K562 (cell line): ENCODE results near the gene HPSE2. TPM values are rescaled to one million over a fixed set of nuclear protein-coding genes. Genes with fewer than 3 reads are reported as not detected.

Experiments
- CHD4 ChIP-seq: fragments of 200-600 bp; sonication (generic); IDR thresholded peaks from 3 replicates; pipeline ENCODE4 v1.6.1; 2012; ENCODE audit warnings: low read depth, mild to moderate bottlenecking, mixed read lengths, low read length, inconsistent platforms; ENCODE audit not compliant: insufficient read depth, insufficient replicate concordance, poor library complexity, severe bottlenecking
- CSDE1 ChIP-seq, 2 experiments: fragments of 450-650 bp; IDR thresholded peaks; 2 replicates each; pipeline ENCODE4 v1.6.1; 2016; ENCODE audit warnings: mild to moderate bottlenecking in 1 of 2
- ESRRB ChIP-seq: fragments of 250-450 bp; sonication (Bioruptor Pico); IDR thresholded peaks from 2 replicates; pipeline ENCODE4 v1.5.0; 2020; ENCODE audit warnings: mild to moderate bottlenecking, moderate library complexity, borderline replicate concordance
- ETS2 ChIP-seq: IDR thresholded peaks from 2 replicates; pipeline ENCODE4 v1.6.1; 2016; ENCODE audit warnings: borderline replicate concordance, missing genetic modification characterization, mild to moderate bottlenecking, moderate library complexity, missing compliant biosample characterization; ENCODE audit not compliant: poor library complexity, severe bottlenecking
- ETV6 ChIP-seq, 3 experiments: fragments of 150-350 bp in 1 of 3; sonication (generic) in 1 of 3; formaldehyde crosslinking in 1 of 3; IDR thresholded peaks; 2 replicates each; pipeline versions ENCODE4 v1.6.1 to v1.8.0; 2014 to 2022; ENCODE audit warnings: borderline replicate concordance in 2 of 3, low read depth in 2 of 3, antibody characterized with exemption in 1 of 3, low read length in 1 of 3, mild to moderate bottlenecking in 1 of 3, missing genetic modification reagents in 1 of 3
- MAFF ChIP-seq: IDR thresholded peaks from 2 replicates; pipeline ENCODE4 v1.6.1; 2012; ENCODE audit warnings: low read length, improper control_type of control experiment
- PPARD ChIP-seq: fragments of 250-450 bp; sonication (Bioruptor Pico); IDR thresholded peaks from 2 replicates; pipeline ENCODE4 v1.8.0; 2022; ENCODE audit warnings: inconsistent platforms, mild to moderate bottlenecking, moderate library complexity
- PTBP1 ChIP-seq: fragments of 200-400 bp; formaldehyde crosslinking; IDR thresholded peaks from 2 replicates; pipeline ENCODE4 v1.6.1; 2017; ENCODE audit warnings: low read depth, low read length
- PTTG1 ChIP-seq: fragments of 450-650 bp; IDR thresholded peaks from 2 replicates; pipeline ENCODE4 v1.6.1; 2016; ENCODE audit warnings: low read depth, mild to moderate bottlenecking, missing genetic modification characterization, missing compliant biosample characterization
- RBM14 ChIP-seq: fragments of 200-400 bp; formaldehyde crosslinking; IDR thresholded peaks from 2 replicates; pipeline ENCODE4 v1.6.1; 2018; ENCODE audit warnings: low read depth, mild to moderate bottlenecking, low read length, moderate library complexity, borderline replicate concordance; ENCODE audit not compliant: insufficient read depth
- RFX5 ChIP-seq: IDR thresholded peaks from 2 replicates; pipeline ENCODE4 v1.6.1; 2011; ENCODE audit warnings: low read depth, mild to moderate bottlenecking, improper control_type of control experiment, low read length
- TCFL5 ChIP-seq: fragments of 250-450 bp; sonication (Bioruptor Pico); conservative IDR thresholded peaks from 2 replicates; pipeline ENCODE4 v1.6.1; 2021; ENCODE audit warnings: mild to moderate bottlenecking, moderate library complexity, matching md5 sums
- TFAM ChIP-seq: fragments of 250-450 bp; sonication (Bioruptor Pico); conservative IDR thresholded peaks from 2 replicates; pipeline ENCODE4 v1.5.0; 2021; ENCODE audit warnings: mild to moderate bottlenecking, moderate library complexity
- polyA plus RNA-seq, 8 experiments: library from polyadenylated mRNA; depleted of rRNA in 4 of 8; stranded (reverse) in 5 of 8; unstranded in 3 of 8; fragments of >200 nt; fragmentation: Nextera tagmentation in 2 of 8; fragmentation: Illumina TruSeq in 1 of 8; extraction: Ambion mirVana in 2 of 8; extraction: Trizol in 1 of 8; gene quantifications; 2 replicates each; pipeline versions ENCODE4 v1.2.1 to v1.2.3, GENCODE V29; 2011 to 2014; ENCODE audit warnings: inconsistent platforms in 1 of 8, missing spikeins in 1 of 8
- total RNA-seq, 7 experiments: library from RNA; depleted of rRNA in 6 of 7; stranded (reverse); fragments of >200 nt in 6 of 7; fragmentation: Illumina TruSeq in 2 of 7; extraction: Trizol in 2 of 7; gene quantifications; 2 replicates each; pipeline versions ENCODE4 v1.2.1 to v1.2.3, GENCODE V29; 2011 to 2021; ENCODE audit warnings: low replicate concordance in 1 of 7
- TF ChIP-seq, protein P1 (sequence below), 2 experiments: IDR thresholded peaks; 2 replicates each; pipeline ENCODE4 v1.6.1; 2011; ENCODE audit warnings: borderline replicate concordance in 1 of 2, control low read depth in 1 of 2, low read depth in 1 of 2, low read length in 1 of 2, mild to moderate bottlenecking in 1 of 2, mixed read lengths in 1 of 2, moderate library complexity in 1 of 2; ENCODE audit not compliant: insufficient read depth in 1 of 2, insufficient read length in 1 of 2, poor library complexity in 1 of 2, severe bottlenecking in 1 of 2; ENCODE audit errors: extremely low read depth in 1 of 2
- TF ChIP-seq, protein P2 (sequence below): fragments of 250-450 bp; sonication (Bioruptor Pico); IDR thresholded peaks from 2 replicates; pipeline ENCODE4 v1.5.1; 2021; ENCODE audit warnings: mild to moderate bottlenecking
- TF ChIP-seq, protein P3 (sequence below): fragments of 450-650 bp; IDR thresholded peaks from 2 replicates; pipeline ENCODE4 v1.6.1; 2016; ENCODE audit warnings: low read depth

Gene HPSE2
- total and polyA plus RNA-seq, 9 of the 15 experiments (the other 6 are each of a cell fraction or from before 2014, with no cell fraction given), result 0.03 to 0.10 (median 0.04) TPM; not detected in 2

DNA sequence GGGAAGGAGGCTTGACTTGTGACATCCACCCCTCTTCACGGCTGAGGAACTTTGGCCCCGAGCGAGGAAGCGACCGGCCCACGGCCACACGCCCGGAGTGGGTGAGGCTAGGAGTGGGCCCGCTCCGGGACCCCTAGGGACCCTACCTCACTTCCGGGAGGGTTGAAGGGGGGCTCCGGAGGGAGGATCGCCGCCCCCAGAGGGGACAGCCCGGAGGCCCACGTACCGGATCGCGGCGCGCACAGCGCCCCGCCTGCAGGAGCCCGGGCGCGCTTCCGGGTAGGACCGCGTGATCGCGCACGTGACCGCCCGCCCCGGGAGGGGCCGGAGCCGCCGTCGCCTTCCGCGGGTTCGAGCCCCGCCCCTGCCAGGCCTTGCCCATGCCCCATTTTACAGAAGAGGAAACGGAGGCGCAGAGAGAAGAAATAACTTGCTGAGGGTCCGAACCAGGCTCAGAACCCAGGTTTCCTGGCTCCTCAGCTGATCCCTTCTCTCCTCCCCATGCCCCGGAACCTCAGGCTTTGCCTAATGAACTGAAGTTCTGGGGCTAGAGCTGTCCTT lies 788.9 kb downstream of the HPSE2 start, which contains the start of gene HPS1 (continued):
- TF ChIP-seq ETS2 (tag) (no peak), PTTG1 (tag) (no peak), CHD4 (peak; percentile 35), PPARD (CRISPR knock-in tag) (no peak), ETV6 (IDR thresholded peaks at IDR 0.05; ENCODE audit: borderline replicate concordance in 1 of 2, low read depth in 2 of 2, low read length in 1 of 2) (no peak), ETV6 (CRISPR knock-in tag; IDR thresholded peaks at IDR 0.05; ENCODE audit: borderline replicate concordance) (no peak), PTBP1 (0 out of 2 replicates have a peak, but pooled peaks have one; percentile 28), CSDE1 (IDR thresholded peaks at IDR 0.05) (no peak), RFX5 (no peak), RBM14 (no peak), MAFF (no peak), TFAM (no peak), ESRRB (CRISPR knock-in tag) (no peak), TCFL5 (CRISPR knock-in tag) (no peak)
- TF ChIP-seq, protein P1, sequence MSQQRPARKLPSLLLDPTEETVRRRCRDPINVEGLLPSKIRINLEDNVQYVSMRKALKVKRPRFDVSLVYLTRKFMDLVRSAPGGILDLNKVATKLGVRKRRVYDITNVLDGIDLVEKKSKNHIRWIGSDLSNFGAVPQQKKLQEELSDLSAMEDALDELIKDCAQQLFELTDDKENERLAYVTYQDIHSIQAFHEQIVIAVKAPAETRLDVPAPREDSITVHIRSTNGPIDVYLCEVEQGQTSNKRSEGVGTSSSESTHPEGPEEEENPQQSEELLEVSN (IDR thresholded peaks at IDR 0.05; ENCODE audit: borderline replicate concordance in 1 of 2, extremely low read depth in 1 of 2, insufficient read depth in 1 of 2, insufficient read length in 1 of 2, low read depth in 1 of 2, low read length in 1 of 2, poor library complexity in 1 of 2, severe bottlenecking in 1 of 2), result peak; percentile 35 to 72
- TF ChIP-seq, protein P2, sequence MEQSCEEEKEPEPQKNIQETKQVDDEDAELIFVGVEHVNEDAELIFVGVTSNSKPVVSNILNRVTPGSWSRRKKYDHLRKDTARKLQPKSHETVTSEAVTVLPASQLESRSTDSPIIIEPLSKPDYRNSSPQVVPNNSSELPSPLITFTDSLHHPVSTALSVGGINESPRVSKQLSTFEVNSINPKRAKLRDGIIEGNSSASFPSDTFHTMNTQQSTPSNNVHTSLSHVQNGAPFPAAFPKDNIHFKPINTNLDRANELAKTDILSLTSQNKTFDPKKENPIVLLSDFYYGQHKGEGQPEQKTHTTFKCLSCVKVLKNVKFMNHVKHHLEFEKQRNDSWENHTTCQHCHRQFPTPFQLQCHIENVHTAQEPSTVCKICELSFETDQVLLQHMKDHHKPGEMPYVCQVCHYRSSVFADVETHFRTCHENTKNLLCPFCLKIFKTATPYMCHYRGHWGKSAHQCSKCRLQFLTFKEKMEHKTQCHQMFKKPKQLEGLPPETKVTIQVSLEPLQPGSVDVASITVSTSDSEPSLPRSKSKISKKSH (CRISPR knock-in tag), result no peak
- TF ChIP-seq, protein P3, sequence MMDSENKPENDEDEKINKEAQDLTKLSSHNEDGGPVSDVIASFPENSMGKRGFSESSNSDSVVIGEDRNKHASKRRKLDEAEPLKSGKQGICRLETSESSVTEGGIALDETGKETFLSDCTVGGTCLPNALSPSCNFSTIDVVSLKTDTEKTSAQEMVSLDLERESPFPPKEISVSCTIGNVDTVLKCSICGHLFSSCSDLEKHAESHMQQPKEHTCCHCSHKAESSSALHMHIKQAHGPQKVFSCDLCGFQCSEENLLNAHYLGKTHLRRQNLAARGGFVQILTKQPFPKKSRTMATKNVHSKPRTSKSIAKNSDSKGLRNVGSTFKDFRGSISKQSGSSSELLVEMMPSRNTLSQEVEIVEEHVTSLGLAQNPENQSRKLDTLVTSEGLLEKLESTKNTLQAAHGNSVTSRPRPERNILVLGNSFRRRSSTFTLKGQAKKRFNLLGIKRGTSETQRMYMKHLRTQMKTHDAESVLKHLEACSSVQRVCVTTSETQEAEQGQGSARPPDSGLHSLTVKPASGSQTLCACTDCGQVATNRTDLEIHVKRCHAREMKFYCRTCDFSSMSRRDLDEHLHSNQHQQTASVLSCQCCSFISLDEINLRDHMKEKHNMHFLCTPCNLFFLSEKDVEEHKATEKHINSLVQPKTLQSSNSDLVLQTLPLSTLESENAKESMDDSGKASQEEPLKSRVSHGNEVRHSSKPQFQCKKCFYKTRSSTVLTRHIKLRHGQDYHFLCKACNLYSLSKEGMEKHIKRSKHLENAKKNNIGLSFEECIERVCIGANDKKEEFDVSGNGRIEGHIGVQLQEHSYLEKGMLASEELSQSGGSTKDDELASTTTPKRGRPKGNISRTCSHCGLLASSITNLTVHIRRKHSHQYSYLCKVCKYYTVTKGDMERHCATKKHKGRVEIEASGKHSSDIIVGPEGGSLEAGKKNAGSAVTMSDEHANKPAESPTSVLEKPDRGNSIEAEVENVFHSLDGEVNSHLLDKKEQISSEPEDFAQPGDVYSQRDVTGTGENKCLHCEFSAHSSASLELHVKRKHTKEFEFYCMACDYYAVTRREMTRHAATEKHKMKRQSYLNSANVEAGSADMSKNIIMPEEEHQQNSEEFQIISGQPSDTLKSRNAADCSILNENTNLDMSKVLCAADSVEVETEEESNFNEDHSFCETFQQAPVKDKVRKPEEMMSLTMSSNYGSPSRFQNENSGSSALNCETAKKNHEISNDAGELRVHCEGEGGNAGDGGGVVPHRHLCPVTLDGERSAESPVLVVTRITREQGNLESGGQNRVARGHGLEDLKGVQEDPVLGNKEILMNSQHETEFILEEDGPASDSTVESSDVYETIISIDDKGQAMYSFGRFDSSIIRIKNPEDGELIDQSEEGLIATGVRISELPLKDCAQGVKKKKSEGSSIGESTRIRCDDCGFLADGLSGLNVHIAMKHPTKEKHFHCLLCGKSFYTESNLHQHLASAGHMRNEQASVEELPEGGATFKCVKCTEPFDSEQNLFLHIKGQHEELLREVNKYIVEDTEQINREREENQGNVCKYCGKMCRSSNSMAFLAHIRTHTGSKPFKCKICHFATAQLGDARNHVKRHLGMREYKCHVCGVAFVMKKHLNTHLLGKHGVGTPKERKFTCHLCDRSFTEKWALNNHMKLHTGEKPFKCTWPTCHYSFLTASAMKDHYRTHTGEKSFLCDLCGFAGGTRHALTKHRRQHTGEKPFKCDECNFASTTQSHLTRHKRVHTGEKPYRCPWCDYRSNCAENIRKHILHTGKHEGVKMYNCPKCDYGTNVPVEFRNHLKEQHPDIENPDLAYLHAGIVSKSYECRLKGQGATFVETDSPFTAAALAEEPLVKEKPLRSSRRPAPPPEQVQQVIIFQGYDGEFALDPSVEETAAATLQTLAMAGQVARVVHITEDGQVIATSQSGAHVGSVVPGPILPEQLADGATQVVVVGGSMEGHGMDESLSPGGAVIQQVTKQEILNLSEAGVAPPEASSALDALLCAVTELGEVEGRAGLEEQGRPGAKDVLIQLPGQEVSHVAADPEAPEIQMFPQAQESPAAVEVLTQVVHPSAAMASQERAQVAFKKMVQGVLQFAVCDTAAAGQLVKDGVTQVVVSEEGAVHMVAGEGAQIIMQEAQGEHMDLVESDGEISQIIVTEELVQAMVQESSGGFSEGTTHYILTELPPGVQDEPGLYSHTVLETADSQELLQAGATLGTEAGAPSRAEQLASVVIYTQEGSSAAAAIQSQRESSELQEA, result no peak
